Measurements from ENCODE around the gene RBBP8NL.
"Not testable (repeated sequence)": the region's sequence is repeated elsewhere in the genome, so short reads cannot be mapped to it uniquely, and the experiment has no call there.

RBBP8NL gene

DNA sequence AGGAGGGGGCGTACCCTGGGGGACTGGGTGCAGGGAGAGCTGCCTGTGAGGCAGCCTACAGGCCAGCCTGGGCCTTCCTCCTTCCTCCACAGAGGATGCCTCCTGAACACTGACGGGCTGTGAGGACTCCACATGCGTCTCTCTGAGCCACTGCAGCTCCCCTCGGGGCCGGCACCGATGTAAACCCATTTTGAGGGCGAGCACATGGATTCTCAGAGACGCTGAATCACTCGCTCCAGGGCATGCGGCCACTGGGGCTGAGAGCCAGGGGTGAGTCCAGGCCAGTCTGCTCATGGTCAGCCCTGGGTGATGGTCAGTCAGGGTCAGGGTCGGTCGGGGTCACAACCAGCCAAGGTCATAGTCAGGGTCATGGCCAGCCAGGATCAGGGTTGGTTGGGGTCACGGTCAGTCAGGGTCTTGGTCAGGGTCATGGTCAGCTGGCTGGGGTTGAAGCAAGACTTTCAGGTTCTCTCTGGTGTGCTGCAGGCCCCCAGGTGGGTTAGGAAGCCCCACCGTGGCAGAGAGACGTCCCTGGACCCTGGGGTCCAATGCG, 14.7 kb upstream of the RBBP8NL start:
- DNase-seq: no peak

DNA sequence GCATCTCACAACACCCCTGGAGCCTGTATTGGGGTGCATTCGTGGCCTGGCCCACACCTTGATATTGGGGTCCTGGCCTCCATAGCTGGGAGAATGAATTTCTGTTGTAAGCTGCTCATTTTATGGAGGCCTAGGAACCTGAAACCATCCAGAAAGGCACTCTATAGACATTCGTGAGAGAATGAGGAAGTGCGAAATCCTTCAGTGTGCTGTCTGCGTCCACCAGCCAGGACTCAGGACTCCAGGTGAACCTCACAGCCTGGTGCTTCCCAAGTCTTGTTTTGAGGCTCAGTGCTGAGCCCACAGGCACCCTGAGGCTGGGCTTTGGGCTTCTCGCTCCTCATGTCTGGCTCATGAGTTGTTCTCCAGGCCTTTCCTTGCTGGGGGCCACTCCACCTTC, 11.9 kb upstream of the RBBP8NL start:
- DNase-seq: no peak

DNA sequence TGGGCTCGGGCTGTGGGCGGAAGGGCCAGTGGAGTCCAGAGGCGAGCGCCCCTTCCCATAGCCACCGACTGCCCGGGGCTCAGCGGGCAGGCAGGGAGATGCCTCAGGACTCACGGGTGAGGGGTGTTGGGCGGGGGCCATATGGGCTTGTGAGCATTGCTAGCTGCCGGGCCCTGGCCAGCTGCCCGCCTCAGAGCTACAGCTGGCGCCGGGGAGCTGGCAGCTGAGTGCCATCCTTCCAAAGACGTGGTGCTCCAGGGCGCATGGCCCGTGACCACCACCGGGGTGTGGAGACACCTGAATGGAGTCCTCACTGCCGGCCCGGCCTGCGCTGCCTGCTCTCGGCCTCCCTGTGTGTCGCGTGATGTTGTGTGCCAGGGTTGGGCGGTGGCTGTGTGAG, 10.6 kb upstream of the RBBP8NL start:
- no peak for DNase-seq

DNA sequence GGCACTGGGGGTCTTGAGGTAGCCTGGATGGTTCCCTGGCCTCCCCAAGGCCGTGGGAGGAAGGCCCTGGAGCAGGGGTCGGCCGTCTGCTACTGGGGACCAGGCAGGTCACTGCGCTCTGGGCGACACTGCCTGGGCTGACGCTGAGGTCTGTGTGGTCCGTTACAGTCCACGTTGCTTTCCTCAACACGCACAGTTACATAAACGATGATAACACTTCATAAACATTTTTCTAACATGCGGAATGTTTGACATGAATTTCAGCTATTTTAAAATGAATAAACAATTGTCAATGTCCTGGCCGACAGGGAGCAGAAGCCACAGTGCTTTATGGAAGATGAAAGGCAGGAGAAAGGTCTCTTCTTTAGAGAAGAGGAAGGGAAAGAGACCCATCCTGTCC, 10.2 kb upstream of the RBBP8NL start:
- no peak for DNase-seq

DNA sequence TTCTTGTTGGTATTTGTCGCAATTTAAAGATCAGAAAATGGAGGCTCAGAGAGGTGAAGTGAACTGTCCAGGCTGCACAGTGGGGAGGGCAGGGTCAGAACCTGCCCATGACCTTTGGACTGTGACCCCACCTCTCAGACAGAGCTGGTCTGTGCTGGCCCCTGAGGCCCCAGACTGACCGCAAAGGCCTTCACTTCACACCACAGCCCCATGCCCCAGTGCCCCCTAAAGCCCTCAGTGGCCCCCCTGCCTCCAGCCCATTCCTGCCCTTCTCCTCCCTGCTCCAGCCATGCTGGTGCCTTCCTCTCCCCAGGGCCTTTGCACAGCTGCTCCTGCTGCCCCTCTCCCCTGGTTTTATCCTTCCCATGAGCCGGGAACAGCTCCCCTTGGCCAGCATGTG, 9.4 kb upstream of the RBBP8NL start:
- no peak for DNase-seq

DNA sequence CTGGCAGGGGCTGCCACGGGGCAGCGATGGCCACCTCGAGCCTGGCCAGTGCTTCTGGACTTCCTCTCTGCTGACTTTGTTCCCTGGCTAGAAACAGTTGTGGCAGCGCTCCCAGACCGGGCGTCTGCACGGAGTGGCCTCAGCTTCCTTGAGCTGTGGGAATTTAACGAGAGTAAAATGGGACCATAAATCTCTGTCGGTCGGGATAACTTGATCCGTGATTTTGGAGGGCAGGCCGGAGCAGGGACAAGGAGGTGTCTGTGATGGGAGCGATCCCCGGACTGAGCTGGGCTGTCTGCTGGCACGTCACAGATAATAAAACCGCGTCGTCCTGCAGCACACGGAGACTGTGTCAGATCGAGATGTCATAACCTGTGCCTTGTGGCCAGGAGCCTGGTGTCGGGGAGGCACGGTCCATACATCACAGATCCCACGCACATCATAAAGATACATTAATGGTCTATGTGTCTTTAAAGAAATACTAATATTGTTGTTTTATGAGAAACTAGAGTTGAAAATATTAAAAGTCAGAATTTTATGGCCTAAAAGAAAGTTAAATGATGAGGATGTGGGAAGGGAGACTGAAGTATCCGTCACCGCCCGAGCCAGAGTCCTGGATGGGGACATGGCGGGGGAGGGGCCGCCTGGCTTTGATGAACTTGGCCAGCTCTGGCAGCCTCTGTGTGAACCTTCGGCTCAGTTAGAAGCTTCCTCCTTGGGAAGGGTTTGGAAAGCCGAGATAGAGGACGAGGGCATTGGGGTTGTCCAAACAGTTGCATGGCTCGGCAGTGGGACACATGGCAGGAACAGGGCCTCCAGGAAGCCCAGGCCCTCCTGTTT, 6.5 kb upstream of the RBBP8NL start:
- no peak for DNase-seq

DNA sequence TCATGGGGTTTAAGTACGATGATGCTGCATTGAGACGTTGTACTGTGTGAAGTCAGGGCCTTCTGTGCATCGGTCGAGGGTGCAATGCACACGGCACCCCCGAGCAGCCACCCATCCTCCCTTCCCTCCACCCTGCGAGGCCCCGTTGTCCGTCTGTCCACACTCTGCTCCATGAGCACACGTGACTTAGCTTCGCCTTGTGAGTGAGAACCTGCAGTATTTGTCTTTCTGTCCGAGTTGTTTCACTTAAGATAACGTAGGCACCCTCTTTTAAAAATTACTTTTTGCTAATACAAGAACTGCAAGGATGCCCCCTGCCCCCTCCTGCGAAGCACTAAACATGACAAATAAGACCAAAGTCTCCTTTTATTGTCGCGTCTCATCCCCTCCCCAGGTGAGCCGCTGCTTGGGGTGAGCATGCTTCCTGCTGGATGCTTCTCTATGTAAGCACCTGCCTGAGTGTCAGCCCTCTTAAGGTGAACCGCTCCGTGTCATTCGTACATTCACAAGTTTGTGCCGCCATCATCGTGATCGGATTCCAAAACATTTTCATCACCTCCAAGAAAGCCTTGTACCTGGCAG, 3.6 kb upstream of the RBBP8NL start:
- no peak for DNase-seq

DNA sequence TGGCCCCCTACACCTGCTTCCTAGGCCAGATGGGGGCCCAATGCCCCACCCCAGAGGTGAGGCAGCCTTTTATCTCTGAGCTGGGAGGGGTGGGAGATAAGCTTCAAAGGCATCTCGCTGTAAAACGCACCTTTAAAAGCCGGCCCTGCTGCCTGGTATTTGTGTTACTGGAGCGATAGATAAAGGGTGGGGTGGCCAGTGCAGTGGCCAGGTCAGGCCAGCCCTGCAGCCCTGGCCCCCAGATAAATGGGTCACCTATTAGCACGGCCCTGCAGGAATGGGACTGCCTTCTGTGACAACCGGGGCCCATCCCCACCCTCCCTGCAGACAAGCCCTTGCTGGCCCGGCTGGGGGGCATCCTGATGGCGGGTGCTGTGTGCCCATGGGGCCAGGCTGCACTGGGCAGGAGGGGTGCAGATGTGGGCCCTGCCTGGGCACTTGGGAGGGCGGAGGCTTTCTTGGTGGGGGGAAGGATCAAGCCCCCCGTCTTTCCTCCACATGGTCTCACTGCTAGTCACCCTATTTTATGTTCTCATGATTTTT, 3.0 kb upstream of the RBBP8NL start:
- no peak for DNase-seq

DNA sequence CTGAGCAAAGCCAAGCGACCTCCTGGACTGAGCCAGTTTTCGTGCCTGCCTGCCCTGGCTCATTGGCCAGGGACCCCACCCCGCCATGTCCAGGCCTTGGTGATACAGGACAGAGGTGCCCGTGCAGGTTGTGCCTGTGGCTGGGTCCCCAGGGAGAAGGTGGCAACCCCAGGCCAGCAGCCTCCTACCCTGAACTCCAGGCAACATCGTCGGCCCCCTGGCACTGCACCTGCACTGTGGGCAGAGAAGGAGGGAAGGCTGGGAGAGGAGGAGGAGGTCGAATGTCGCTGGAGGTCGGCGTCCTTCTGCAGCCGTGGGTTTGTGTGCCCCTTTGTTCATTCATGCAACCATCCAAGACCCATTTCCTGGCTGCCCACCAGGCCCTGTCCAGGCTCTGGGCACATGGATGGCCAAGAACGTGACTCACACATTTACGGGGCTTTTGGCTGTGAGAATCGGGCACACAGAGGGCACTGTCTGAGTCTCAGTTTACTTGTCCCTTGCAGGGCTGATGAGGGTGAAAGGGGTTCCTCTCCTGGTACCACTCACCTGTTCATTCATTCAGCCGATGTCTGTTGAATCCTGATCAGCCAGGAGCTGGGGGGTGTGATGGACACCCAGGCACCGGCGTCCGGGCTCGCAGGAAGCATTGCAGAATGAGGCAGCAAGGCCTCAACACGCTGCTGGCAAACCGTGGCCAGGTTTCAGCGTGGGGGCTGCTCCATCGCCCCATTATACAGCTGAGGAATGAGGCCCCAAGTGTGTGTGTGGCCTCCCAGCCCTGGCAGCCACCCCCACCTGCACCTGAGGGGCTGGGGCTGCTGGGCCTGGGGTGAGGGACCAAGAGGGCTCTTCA, 2.3 kb upstream of the RBBP8NL start:
- DNase-seq: no peak

DNA sequence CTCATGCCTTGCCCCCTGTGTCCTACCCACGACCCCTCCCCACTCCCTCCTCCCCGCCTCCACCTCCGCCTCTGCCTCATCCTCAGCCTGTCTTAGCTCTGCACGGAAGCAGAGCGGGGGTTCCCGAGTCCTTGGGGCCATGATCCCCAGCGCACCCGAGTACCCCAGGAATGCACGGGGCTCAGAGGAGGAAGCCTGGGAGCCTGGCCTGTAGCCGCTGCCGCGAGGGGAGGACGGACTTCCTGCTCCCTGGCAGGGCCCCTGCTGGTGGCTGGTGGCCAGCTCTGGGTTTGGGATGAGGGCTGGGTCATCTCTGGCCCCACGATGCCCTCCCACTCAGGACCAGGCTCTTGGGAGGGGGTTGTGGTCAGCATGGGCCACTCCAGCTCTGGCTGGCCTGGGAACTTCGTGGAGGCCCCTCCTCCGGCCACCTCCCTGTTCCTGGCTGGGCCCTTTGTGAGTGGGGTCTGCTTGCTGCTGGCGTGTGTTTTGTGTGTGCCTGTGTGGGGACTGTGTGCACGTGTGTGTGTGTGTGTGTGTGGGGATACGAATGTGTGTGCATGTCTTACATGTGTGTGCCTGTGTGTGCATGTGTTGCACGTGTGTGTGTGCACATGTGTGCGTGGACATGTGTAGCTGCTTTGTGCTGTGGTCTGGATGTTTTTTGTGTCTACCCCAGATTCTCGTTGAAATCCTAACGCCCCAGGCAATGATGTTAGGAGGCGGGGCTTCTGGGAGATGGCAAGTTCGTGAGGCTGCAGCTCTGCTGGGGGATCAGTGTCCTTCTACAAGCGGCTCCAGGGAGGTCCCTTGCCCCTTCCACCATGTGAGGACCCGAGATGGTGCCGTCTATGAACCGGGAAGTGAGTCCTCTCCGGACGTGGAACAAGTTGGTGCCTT, 1.3 kb upstream of the RBBP8NL start:
- DNase-seq: no peak

DNA sequence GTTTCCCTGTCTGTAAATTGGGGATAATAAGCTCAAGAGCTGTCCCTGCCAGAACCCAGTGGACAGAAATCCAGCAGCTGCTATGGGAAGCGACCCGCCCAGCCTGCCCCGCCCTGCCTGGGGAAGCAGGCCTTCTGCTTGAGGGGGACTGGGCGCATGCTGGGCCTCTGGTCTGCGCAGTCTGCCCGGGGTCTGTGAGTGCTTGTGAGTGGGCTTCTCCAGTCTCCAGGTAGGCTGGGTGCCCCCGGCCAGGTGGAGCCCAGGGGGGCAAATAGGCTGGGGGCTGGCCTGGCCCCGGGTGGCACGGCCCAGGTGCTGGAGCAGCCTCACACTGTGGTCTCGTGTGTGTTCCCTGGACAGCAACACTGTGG, 648 bp upstream of the RBBP8NL start:
- DNase-seq: no peak

DNA sequence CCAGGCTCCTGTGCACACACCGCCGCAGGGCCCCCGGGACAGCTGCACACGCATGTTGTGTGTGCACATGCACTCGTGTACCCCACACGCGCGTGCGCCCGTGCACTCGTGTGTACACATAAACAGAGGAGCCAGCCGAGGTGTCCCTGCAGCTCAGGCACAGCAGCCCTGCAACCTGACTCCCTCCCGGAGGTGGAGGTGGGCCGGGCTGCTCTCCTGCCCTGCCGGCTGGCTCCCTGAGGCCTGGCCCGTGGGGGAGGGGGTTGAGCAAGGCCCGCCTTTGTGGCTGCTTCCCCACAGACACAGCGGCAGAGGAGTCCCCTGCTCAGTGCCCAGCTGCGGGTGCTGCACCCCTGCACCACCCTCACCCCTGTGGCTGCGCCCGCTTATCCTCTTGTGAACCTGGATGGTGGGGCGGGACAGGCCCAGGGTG, 624 bp downstream of the RBBP8NL start:
- no peak for DNase-seq

DNA sequence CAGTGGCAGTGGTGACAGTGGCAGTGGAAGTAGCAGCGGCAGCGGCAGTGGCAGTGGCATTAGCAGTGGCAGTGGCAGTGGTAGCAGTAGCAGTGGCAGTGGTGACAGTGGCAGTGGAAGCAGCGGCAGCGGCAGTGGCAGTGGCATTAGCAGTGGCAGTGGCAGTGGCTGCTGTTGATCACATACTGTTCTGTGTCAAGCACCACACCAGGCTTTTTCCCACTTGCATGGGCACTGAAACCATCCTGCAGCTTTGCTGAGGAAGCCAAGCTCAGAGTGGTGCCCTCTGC, 1.3 kb downstream of the RBBP8NL start:
- DNase-seq: not testable (repeated sequence)

DNA sequence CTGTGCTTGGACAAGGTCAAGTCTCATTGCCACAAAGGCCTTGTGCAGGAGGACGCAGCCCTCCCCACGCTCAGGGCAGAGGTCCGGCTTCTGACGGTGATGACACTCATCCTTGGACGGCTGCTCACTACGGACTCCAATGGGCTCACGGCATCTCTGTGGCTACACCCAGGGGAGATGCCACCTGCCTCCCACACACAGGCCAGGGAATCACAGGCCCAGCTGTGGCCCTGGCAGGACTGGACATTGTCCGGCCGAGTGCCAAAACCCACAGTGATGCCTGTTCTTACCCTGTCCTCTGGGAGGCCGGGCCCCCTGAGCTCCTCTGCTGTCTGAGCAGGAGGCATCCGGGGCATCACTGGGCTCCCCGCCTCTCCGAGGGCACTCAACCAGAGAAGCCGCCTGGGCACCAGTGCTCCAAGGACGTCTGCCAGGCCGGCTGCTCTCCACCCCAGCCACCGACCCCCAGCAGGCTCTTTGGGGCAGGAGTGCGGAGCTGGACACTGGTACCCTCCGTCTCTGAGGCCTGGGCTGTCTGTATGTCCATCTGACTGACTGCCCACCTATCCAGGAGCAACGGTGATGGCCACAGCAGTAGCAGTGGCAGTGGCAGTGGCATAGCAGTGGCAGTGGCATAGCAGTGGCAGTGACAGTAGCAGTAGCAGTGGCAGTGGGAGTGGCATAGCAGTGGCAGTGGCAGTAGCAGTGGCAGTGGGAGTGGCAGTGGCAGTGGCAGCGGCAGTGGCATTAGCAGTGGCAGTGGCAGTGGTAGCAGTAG, 1.9 kb downstream of the RBBP8NL start:
- DNase-seq: no peak

DNA sequence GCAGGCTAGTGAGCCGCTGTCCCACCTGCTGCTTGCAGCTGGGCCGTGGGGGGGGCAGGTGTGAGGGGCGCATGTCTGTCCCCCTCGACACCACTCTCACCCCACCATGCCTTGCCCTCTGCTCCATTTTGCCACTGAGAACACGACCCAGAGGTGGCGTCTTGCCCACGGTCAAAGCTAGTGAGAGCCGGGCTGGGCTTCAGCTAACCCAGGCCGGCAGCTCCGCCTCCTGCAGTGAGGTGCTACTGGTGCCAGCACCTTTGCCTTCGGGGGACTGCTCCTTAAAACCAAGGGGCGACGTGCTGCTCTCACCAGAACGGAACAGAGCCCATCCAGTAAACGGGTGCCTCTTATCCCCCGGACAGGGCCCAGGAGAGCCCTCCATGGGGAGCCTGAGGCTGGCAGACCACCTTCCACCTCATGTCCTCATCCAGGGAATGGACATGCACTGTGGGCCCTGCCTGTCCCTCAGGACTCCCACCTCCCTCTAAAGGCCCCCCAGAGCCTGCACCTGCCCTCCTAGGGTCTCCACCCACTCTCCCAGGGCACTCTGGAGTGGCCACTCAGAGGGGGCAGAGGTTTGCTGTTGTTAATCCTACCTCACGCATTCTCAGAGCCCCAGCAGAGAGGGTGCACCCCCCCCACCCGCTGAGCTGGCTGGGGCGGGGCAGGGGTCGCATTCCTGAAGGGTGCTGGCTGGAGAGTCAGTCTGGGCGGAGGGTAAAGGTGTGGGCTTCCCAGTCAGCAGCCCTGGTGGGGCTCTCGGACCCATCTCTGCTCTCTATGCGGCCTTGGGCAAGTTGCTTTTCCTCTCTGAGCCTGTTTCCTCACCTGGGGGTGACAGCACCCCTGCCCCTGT, 2.9 kb downstream of the RBBP8NL start:
- DNase-seq: no peak

DNA sequence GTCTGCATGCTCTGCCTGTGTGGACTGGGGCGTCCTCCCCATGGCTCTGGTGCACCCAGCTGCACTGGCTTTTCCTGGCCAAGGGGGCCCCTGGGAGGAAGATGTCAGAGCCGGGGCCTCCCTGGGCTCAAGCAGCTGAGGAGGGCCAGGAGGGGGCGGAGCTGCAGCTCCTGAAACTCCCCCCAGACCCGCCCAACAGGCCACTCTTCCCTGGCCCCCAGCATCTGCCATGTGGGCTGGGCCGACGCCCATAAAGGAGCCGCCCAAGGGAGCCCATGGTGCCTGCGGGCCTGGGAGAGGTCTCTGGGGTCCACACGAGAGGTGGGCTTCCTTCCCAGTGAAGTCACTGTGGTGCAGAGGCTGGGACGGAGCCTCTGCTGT, 4.0 kb downstream of the RBBP8NL start:
- no peak for DNase-seq

DNA sequence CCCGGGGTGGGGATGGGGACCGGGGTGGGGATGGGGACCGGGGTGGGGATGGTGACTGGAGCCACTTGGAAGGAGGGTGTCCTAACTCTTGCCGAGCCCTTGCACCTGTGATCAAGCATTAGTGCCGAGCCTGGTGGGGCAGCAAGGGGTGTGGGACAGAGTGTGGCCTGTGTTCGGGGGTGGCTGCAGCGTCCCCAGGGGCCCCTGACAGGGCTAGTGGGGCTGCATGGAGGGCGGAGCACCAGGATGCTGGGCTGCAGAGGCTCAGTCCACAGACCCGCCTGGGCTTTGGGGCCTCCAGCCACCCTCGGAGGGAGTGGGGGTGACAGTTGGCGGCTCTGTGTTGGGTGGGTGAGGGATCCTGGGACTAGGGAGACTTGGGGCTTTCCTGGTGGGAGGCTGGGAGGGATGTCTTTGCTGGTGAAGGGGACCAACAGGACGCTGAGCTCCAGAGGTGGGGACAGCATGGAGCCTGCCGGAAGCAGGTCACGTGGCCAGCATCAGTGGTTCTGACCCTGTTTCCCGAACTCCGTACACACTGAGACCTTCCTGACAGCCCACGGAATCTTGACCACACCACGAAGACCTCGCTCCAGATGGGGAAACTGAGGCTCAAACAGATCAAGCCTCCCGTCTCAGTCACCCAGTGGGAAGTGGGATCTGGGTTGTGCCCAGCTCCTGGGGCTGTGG, 4.6 kb downstream of the RBBP8NL start:
- DNase-seq: no peak

DNA sequence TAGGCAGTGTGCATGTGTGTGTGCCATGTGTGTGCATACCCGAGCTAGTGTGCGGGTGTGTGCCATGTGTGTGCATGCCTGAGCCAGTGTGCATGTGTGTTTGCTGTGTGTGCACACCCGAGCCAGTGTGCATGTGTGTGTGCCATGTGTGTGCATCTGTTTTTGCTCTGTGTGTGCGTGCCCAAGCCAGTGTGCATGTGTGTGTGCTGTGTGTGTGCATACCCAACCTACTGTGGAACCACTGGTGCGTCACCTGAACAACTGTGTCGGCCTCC, 5.7 kb downstream of the RBBP8NL start:
- DNase-seq: no peak

DNA sequence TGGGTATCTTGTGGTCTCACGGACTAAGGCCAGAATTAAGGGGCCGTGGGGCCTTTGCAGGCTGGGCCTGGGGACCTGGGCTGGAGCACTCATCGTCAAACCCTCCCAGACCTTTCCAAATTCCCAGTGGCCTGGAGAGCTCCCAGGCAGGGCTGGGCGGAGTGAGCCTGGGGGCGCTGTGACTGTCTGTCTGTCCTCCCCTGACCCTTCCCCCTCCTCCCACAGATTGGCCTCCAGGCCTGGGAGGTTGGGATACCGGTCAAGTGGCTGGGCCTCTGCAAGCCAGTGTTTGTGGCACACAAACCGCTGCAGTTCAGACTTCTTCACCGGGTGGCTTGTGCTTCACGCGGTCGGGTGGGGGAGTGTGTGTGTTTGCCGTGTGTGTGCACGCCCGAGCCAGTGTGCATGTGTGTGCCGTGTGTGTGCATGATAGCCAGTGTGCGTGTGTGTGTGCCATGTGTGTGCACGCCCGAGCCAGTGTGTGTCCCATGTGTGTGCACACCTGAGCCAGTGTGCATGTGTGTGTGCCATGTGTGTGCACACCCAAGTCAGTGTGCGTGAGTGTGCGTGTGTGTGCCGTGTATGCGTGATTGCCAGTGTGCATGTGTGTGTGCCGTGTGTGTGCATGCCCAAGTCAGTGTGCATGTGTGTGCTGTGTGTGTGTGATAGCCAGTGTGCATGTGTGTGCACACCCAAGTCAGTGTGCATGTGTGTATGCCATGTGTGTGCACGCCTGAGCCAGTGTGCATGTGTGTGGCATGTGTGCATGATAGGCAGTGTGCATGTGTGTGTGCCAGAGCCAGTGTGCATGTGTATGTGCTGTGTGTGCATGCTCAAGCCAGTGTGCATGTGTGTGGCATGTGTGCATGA, 6.3 kb downstream of the RBBP8NL start:
- no peak for DNase-seq
